SK-N-DZ (cell line): ENCODE measurements around the gene MYO9B. TPM values are rescaled to one million over a fixed set of nuclear protein-coding genes. Genes with fewer than 3 reads are reported as not detected.
A peak's percentile ranks its signal among the peaks of the same experiment; 100 is the strongest.

Experiments
- DNase-seq: peaks from one replicate; pipeline ENCODE4 v3.0.0-alpha.2; 2015; ENCODE audit warnings: low spot score
- polyA plus RNA-seq, 2 experiments: library from polyadenylated mRNA; depleted of rRNA; stranded (reverse); fragments of >200 nt; gene quantifications; 2 replicates each; pipeline ENCODE4 v1.2.3, GENCODE V29; 2014

The MYO9B gene
- 10.0 and 11.0 TPM in 2 replicates for polyA plus RNA-seq (2014; cell fraction: cytosol; rRNA removed)
- 47.4 and 83.5 TPM in 2 replicates for polyA plus RNA-seq (2014; cell fraction: nucleus; rRNA removed)

- peak; percentile 98 for DNase-seq
Measured at GRCh38 chr19:17075035-17075863, at the start of gene MYO9B, which contains the start of gene HAUS8. Gene MYO9B (plus strand): TSS chr19:17075777. CDS start chr19:17101718, 25,941 bp downstream. Gene HAUS8 (minus strand): TSS chr19:17075452. CDS start chr19:17075422, 30 bp downstream.

DNA sequence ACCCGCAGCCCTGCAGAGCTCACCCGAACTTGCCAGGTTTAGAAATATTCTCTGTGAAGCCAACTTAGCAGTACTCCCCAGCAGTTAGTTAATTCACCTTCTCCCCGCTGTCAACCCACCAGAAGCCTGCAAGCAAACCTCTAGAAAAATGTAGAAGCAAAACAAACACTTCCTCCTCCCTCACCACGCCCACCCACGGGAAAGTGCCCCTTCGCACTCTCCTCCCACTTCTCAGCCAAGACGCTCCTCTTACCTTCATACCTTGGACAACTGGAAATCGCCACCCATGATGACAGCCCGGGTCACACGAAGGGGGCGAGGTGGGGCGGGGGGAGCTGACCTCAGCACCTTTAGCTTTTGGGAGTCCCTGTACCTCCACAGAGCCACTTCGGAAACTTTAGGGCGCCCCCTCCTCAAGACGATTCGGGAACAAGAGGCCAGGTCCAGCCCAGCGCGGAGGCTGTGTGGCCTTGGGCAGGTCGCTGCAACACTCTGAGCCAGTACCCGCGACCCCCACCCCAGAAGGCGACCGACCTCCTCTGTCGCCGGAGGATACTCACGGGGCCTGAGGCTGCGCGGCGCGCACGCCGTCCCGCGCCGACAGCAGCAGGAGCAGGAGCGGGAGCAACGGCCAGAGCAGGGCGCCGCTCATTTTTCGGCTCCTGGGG lies 49.5 kb upstream of the MYO9B start:
- no peak for DNase-seq

DNA sequence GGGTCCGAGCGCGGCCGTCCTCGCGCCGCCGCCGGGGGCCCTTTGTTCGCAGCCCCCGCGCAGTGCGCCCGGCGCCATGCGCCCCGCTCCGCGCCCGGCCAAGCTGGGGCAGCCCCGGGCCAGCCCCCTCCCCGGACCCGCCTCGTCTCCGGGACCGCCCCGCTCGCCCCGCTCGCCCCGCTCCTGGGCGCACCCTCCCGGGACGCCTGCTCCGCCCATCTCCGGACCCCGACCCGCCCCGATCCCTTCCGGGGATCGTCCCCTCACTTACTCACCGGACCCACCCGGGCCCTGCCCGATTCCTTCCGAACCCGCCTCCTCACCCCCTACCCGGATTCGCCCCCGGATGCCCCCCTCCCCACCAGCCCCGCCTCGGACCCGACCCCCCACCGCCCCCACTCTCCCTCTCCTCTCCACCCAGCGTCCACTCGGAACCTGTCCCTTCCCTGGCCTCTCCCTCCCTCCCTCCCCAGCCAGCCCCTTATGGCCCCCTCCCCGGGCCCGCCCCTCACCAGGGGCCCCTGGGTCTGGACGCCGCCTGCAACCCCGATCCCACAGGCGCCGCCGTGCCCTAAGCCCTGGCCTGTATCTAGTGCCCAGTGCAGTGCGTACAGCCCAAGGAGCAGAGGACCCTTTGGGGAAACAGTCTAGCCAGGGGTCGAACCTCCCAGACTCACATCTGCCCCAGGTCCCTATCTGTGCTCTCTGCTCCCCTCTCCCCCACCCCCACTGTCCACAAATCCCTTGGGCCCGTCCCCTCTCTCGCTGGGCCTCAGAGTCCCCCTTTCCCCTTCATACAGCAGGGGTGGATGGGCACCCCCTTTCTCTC lies 48.7 kb upstream of the MYO9B start, which contains the start of gene CPAMD8:
Gene CPAMD8, minus strand, starts transcription at position 105 of the 829 bp plus-strand sequence. CDS start 168 bp downstream, outside the sequence.
- DNase-seq = no peak

DNA sequence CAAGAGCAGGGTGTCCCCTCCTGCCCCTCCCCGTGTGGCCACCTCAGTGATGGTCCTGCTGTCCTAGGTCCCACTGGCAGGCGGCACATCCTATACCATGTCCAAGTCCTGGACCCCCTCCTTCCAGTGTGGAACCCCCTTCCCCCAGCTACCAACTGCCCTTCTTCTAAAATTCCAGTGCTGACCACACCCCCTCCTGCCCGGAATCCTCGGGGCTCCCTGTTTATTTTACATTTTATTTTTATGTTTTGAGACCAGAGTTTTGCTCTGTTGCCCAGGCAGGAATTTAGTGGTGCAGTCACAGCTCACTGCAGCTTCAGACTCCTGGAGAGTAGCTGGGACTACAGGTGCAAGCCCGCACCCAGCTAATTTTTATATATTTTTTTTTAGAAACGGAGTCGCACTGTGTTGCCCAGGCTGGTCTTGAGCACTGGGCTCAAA lies 48.0 kb upstream of the MYO9B start:
- DNase-seq = no peak

DNA sequence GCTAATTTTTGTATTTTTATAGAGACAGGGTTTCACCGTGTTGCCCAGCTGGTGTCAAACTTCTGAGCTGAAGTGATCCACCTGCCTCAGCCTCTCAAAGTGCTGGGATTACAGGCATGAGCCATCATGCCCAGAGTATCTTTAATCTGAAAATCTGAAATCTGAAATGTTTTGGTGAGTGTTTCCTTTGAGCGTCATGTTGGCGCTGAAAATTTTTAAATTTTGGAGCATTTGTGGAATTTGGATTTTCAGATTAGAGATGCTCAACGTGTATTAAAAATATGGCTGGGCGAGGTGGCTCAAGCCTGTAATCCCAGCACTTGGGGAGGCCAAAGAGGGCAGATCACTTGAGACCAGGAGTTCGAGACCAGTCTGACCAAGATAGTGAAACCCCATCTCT lies 43.8 kb upstream of the MYO9B start:
- DNase-seq = no peak

DNA sequence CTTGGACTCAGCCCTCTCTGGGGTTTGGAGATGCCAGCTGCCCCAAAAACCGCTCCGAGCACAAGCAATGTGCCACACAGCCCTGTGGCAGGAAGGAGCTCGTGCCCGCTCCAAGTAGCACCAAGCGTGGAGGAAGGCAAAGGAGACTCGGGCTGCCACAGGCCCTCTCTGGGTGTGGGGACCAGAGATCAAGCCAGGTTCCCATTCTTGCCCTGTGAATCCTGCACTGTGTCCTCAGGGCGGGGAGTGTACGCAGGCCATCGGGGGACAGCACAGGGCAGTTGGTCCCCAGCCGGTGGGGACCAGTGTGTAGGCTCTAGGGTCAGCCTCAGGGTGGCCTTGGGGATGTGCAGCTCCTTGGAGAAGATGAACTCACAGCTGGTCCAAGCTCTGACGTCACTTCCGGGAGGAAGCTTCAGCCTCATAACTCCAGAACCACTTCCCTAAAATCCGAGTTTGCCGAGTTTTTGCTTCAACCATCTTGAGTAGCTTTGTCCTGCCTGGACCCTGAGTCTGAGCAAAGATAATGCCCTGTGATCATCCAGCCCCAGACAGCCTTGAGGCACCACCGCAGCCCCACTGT lies 39.6 kb upstream of the MYO9B start:
- peak; percentile 38 for DNase-seq

DNA sequence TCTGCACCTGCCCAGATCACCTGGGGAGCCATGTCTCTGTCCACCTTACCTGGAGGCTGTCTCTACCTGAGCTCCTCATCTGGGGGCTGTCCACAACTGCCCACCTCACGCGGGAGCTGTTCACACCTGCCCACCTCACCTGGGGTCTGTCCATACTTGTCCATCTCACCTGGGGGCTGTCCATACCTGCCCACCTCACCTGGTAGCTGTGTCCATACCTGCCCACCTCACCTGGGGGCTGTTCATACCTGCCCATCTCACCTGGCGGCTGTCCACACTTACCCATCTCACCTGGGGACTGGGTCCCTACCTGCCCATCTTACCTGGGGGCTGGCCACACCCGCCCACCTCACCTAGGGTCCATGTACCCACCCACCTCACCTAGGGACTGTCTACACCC lies 38.9 kb upstream of the MYO9B start:
- DNase-seq = no peak

- DNase-seq = no peak
Measured at GRCh38 chr19:17037184-17037583, 38.4 kb upstream of the MYO9B start.

DNA sequence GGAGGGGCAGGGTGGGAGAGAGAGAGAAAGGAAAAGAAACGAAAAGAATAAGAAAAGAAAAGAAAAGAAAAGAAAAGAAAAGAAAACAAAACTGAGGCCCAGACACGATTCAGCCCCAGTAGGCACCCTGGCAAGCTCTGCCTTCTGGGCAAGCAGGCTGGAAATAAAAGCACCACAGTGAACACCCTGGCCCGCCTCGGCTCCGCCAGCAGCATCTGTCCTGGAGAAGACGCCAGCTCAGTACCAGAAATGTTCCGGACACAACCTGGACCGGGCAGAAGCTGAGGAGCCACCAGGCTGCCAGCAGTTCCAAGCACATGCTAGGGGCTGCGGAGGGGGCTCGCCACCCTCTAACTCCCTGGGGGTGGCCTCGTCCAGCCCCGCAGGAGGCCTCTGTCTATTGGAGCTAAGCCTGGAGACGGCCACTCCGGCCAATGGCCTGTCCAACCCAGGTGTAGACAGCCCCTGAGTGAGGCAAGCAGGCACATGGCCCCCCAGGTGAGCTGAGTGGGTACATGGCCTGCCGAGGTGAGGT lies 37.5 kb upstream of the MYO9B start:
- no peak for DNase-seq

DNA sequence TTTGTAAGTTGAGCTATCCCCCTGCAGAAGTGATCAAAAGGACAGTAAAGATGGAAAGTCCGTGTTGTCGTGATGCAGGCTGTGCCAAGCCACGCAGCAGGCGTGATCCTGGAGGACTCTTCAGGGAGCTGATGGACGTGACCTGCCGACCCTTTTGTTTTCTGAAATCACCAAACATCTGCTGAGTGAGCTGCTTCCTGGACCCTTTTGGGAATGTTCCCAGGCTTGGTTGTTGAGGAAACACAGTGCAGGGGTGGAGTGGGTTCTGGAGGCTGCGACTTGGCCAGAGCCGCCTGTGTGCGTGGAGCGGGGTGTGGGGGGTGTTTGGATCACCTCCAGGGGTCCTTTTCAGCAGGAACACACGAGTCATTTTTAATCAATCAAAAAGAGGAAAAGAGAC lies 33.6 kb upstream of the MYO9B start:
- DNase-seq = no peak

DNA sequence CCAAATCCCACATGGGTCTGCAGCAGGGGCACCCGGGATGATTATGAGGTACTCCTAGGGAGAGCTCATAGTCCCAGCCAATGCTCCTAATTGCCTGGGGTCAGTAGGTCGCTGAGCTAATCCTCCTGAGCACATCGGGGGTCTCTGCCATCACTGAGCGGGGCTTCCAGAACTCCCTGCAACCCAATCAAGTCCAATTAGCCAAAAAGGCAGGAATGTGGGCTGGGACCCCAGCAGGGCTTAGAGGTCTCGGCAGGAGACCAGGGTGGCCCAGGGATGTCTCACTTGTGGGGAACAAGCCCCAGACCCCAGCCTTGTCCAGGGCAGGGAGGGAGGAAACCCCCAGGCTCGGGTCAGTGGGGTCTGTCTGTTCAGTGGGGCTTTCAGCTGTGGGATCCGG lies 31.8 kb upstream of the MYO9B start:
- DNase-seq = no peak

DNA sequence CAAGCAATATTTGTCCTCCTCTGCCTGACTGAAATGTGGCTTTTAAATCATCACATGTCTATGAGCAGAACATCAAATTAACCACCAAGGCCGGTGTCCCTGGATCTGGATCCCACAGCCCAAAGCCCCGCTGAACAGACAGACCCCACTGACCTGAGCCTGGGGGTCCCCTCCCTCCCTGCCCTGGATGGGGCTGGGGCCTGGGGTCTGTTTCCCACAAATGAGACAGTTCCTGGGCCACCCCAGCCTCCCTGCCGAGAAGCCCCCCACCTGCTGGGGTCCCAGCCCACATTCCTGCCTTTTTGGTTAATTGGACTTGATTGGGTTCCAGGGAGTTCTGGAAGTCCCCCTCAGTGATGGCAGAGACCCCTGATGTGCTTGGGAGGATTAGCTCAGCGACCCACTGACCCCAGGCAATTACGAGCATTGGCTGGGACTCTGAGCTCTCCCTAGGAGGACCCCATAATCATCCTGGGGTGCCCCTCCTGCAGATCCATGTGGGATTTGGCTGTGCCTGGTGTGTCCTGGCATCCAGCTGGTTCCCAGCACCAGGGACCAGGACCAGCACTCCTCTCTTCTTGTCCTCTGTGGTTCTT lies 29.6 kb upstream of the MYO9B start:
- no peak for DNase-seq

DNA sequence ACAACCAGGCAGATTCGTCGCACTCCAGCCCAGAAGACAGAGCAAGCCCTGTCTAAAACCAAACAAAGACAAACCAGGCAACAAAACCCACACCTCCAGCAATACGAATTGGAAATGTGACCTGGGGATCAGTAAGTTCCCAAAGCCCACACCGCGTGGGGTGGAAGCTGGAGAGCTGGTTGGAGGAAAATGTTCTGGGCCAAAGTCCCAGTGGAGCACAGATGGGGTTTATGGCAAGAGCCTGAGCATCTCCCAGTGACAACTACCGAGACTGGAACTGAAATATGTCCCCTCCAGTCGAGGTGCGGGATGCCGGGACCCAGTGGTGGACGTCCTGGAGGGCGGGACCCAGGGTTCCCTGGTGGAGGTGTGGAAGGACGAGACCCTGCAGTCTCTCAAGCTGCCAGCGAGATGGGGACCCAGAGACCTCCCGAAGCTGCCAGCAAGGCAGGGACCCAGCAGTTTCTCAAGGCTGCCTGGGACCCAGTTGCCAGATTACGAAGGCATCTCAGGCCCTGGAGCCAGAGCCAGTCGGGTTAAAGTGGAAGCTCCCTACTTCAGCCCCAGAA lies 26.6 kb upstream of the MYO9B start:
- no peak for DNase-seq

DNA sequence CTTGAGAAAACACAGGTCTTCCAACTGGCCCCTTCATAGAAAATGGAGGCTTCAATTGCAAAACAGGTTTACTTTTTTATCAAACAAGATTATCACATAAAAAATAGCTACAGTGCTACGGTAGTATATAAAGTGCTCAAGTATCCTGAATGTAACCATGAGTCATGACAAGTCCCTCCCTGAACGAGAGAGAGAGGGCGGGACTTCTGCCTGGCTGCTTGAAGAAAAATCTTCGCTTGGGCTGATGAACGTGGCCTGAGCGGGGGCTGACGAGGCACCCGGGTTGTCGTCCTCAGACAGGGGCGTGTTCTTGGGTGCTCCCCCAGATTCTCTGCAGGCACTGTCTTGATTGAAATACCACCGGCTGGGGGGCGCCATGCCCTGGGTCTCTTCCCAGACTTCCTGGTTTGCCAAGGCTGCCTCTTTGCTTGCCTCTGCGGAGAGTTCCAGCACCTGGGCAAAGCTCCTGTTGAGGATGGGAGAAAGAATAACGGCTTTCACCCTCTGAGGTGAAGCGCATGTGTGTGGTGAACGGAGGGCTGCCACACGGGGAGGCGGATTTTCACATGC lies 25.8 kb upstream of the MYO9B start:
- no peak for DNase-seq

- no peak for DNase-seq
Measured at GRCh38 chr19:17052439-17052838, 23.1 kb upstream of the MYO9B start.

DNA sequence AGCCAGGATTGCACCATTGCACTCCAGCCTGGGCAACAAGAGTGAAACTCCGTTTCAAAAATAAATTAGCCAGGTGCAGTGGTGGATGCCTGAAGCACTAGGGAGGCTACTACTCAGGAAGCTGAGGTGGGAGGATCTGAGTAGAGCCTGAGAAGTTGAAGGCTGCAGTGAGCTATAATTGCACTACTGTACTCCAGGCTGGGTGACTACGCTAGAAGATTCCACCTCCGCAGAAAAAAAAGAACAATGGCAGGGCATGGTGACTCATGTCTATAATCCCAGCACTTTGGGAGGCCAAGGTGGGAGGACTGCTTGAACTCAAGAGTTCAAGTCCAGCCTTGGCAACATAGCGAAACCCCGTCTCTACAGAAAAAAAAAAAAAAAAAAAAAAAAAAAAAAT lies 20.8 kb upstream of the MYO9B start:
- no peak for DNase-seq

DNA sequence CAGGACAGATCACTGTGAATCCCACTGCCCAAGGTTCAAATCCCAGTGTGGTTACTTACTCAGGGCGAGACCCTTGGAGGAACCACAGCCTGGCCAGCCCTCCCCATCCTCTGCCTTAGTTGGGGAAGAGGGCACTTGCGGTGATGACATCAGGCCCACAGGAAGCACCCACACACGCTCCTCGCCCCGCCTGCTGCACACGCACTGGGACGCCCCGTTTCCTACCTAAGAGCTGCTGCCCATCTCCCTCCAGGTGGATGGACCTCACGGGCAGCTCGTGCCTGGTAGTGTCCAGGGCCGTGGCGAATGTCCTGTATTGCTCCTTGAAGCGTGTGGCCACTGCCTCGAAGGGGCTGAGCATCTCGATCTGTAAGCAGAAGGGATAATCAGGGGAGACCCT lies 19.9 kb upstream of the MYO9B start:
- no peak for DNase-seq

- peak; percentile 41 for DNase-seq
Measured at GRCh38 chr19:17058236-17058635, 17.3 kb upstream of the MYO9B start.

DNA sequence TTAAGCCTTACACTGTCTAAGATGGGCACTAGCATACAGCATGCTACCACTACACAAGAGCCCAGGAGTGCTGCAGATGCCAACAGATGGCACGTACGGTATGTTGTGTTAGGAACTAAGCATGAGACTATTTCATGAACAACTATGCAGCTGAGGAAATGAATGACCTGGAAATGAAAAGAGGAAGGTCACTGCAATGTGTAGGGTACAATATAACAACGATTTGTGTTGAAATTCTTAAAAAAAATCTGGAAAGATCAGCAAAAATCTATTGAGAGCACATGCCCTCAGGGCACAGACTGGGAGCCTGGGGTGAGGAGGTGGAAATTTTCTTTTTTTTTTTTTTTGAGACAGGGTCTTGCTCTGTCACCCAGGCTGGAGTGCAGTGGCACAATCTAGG lies 14.8 kb upstream of the MYO9B start:
- DNase-seq = no peak

DNA sequence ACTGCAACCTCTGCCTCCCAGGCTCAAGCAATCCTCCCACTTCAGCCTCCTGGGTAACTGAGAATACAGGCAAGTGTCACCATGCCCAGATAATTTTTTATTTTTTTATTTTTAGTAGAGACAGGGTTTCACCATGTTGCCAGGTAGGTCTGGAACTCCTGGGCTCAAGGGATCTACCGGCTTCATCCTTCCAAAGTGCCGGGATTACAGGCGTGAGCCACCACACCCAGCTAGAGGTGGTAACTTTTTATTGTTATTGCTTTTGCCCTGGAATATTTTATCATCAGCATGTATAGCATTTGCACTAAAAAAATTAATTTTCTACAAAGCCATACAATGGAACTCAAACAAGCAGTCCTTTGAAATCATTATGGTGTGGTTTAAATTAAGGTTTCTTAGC lies 14.4 kb upstream of the MYO9B start:
- DNase-seq = no peak
